ENCODE data around the gene ME2. TPM values are rescaled to one million over a fixed set of nuclear protein-coding genes. Genes with fewer than 3 reads are reported as not detected.
A peak's percentile ranks its signal among the peaks of the same experiment; 100 is the strongest.
"Not testable (repeated sequence)": the region's sequence is repeated elsewhere in the genome, so short reads cannot be mapped to it uniquely, and the experiment has no call there.

Gene ME2
- total RNA-seq, 1 donor from 2014 or later = 142 TPM

GRCh38 chr18:50862401-50862800 lies 16.5 kb upstream of the ME2 start:
- DNase-seq = no peak

DNA sequence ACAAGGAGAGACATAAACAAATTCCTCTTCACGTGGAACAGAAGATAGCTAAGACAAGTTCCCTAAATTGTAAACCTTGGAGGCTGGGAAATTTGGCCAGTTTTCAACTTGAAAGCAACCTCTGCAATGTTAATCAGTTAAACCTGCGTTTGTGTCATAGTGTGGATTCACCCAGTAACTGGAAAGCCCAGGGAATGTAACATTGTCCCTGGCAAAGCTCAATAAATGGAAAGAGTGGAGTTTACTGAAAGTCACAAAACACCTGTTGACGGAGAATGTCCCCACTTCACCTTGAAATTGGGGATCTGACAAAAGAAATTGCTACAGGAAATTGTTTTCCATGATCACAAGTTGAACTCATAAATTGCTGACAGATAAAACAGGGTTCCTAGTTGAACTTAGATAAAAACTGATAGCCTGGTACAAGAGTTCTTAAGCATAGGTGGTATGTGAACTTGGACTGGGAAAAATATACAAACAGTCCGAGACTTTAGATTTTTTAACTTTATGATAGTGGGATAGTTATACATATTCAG lies 15.0 kb upstream of the ME2 start:
- DNase-seq = no peak

DNA sequence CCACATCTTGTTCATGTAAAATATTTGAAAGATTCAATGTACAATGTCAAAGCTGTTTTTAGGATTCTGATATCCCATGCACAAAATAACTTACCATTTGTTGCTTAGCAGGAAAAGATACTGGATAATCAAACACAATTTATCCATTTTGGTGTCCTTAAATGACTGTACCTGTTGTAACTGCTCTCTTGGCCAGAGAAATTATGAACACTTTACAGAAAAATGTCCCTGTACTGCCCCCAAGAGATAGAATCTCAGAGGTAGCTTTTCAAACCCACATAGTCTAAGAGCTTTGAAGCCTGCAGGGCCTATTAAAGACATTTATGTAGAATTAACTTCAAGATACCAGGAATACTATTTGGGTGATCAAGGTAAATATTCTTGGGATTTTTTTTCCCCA lies 12.2 kb upstream of the ME2 start:
- no peak for DNase-seq

DNA sequence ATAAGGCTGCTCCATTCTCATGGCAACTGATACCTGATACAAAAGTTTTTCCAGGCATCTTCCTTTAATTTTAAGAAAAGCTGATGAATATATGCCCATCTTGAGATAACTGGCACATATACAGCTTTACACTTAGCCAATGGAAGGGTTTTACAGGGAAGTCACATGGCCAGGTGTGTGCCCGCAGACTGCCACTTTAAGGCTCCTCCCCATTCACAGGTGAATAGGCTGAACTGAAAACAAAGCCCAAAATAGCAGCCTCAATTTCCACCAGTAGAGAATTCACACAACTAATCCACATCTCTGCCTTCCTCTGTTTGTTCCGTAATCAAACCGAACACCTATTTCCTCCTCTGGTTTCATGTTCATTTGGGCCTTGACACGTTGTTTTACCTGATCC lies 9.8 kb upstream of the ME2 start:
- no peak for DNase-seq

DNA sequence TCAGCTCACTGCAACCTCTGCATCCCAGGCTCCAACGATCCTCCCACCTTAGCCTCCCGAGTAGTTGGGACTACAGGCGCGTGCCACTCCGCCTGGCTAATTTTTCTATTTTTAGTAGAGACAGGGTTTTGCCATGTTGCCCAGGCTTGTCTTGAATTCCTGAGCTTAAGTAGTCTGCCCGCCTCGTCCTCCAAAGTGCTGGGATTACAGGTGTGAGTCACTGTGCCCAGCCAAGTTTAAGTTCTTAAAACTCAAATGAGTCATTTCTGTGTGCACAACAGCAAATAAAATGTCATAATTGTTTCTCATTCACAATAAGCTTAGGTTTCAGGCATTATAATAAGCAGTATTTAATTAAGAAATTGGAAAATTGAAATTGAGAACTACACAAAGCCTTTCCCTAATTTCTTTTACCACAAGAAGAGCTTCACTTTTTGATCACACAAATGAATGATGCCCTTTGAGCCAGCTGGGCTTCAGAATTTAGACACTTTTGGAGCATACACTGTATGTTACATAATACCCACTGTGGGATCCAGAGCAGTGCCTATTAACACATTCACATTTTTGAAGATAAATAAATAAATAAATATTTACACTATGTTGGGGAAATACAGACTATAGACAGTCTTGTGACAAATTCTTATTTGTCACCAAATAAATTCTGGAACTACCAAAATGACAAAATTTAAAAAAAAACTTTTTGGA lies 8.6 kb upstream of the ME2 start:
- DNase-seq = no peak

DNA sequence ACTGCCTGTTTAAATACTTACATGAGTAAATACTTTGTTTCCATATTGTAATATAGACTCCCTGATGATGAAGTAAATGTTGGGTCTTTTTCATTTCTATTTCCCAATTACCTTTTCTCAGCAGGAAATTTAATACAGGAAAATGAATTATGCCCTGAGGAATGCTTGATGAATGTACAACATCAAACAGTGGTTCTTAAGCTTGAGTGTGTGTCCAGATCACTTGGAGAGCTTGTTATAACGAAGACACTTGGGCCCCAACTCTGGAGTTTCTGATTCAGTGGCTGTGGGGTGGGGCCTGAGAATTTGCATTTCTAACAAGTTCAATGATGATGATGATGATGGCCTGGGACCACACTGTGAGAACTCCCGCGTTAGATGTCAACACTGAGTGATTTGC lies 7.1 kb upstream of the ME2 start:
- DNase-seq = no peak

GRCh38 chr18:50875966-50876536 lies 2.9 kb upstream of the ME2 start:
- DNase-seq = no peak

GRCh38 chr18:50877545-50878265 lies 1.2 kb upstream of the ME2 start:
- no peak for DNase-seq

- peak; percentile 37 for DNase-seq
Measured at GRCh38 chr18:50879302-50880118, 592 bp downstream of the ME2 start.

- DNase-seq = no peak
Measured at GRCh38 chr18:50880119-50880465, 1.2 kb downstream of the ME2 start.

GRCh38 chr18:50880944-50881343 lies 2.0 kb downstream of the ME2 start:
- not testable (repeated sequence) for DNase-seq

GRCh38 chr18:50886929-50887328 lies 8.0 kb downstream of the ME2 start:
- DNase-seq = no peak

GRCh38 chr18:50895350-50896045 lies 16.6 kb downstream of the ME2 start:
- no peak for DNase-seq

- no peak for DNase-seq
Measured at GRCh38 chr18:50896093-50896492, 17.2 kb downstream of the ME2 start.

DNA sequence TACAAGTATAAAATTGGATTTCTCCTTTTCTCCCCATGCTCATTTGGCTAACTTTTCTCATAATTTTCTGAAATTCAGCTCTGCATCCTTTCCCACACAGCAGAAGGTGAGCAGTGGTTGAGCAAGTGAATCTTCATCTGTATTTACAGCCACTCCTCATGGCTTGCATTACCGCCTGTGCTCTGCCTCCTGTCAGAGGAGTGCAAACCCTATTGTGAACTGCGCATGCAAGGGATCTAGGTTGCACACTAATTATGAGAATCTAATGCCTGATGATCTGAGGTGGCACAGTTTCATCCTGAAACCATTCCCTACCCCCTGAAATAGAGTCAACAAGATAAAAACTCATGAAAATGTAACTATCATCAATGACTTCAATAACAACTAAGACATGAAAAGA lies 20.0 kb downstream of the ME2 start:
- DNase-seq = no peak

GRCh38 chr18:50902797-50903196 lies 23.9 kb downstream of the ME2 start:
- DNase-seq = no peak

- no peak for DNase-seq
Measured at GRCh38 chr18:50906843-50907242, 27.9 kb downstream of the ME2 start.

GRCh38 chr18:50909261-50909660 lies 30.3 kb downstream of the ME2 start:
- DNase-seq = no peak

DNA sequence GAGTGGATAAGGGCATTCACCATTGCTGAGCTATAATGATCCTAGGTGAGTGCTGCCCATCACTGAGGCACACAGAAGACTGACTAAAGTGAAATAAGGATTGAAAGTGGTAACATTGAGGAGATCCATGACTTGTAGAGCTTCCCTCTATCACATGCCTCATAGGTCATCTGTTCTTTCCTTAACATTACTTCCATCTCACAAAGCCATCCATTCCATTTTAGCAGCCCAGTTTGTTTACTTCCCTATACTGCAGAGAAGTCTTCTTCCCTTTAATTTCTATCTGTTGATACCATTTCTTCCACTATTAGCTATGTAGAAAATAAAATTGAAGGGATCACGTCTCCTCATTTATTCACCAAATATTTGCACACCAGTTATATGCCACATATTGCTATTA lies 32.1 kb downstream of the ME2 start:
- no peak for DNase-seq

- no peak for DNase-seq
Measured at GRCh38 chr18:50917021-50917420, 38.1 kb downstream of the ME2 start.

DNA sequence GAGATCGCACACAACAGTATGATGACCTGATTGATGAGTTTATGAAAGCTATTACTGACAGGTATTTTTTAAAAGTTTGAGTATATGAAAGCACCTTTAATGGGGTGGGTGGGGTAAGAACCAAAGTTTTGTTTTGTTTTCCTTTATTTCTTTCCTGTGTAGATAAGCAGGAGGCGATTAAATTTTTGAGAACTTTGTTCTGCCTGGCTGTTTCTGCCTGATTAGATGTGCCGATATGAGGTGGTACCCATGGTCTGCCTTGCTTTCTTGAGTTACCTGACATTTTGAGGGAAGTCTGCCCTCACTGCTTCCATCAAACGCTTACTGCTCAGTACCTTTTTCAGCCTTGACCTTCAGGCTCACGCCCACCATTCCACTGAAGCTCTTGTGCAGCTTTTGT lies 39.2 kb downstream of the ME2 start:
- DNase-seq = no peak

GRCh38 chr18:50924372-50924771 lies 45.5 kb downstream of the ME2 start:
- no peak for DNase-seq
